Measurements from ENCODE around the gene MS4A18. TPM values are rescaled to one million over a fixed set of nuclear protein-coding genes. Genes with fewer than 3 reads are reported as not detected.
"Not testable (repeated sequence)": the region's sequence is repeated elsewhere in the genome, so short reads cannot be mapped to it uniquely, and the experiment has no call there.

MS4A18 gene
- not detected in 2 replicates for total RNA-seq

DNA sequence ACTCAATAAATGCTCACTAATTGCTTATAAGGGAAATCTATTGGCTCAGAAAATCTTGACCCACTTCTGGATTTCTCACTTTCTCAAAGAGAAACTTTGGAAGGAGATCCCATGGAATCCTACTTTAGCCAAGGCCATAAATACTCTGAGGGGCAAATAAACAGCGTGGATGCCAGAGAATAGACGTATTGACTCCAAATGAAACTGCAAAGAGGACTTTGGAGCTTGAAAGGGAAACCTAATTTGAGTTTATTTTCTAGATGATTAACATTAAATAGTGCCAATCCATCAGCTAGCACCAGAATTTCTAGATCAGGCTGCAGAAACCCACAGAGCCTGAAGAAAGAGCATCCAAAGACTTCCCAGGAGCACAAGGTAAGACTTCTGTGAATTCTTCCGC is at the start of gene MS4A18:
MS4A18 (plus strand) TSS at position 301 of the 400 bp plus-strand sequence.
- no peak for DNase-seq (ENCODE audit: low read depth in 2 of 2)

DNA sequence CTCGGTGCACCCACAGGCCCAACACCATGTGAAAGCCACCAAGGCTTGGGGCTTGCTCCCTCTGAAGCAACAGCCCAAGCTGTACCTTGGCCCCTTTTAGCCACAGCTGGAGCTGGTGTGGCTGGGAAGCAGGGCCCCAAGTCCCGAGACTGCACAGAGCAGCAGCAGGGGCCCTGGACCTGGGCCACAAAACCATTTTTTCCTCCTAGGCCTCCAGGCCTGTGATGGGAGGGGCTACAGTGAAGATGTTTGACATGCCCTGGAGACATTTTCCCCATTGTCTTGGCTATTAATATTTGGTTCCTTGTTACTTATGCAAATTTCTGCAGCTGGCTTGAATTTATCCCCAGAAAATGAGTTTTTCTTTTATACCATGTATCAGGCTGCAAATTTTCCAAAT is 46.3 kb upstream of the MS4A18 start:
- DNase-seq (ENCODE audit: low read depth in 2 of 2), result not testable (repeated sequence)

DNA sequence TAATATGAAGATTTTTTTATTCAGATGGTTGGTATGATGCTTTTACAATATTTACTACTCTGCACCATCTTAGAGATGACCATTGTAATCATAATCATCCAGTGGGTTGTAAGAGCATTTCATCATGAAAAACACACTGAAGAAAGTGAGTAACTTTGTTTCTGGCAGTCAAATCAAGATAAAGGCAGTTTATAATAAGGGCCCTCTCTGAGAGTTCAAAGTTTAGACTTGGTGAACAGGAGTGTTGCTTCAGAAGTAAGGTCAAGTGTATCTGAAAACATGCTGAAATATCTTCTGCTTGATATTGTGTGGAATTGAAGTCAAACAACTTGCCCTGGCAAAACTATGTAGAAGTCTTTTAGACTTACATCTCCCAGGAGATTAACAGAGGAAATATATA is 44.6 kb upstream of the MS4A18 start:
- DNase-seq (ENCODE audit: low read depth in 2 of 2), result no peak

DNA sequence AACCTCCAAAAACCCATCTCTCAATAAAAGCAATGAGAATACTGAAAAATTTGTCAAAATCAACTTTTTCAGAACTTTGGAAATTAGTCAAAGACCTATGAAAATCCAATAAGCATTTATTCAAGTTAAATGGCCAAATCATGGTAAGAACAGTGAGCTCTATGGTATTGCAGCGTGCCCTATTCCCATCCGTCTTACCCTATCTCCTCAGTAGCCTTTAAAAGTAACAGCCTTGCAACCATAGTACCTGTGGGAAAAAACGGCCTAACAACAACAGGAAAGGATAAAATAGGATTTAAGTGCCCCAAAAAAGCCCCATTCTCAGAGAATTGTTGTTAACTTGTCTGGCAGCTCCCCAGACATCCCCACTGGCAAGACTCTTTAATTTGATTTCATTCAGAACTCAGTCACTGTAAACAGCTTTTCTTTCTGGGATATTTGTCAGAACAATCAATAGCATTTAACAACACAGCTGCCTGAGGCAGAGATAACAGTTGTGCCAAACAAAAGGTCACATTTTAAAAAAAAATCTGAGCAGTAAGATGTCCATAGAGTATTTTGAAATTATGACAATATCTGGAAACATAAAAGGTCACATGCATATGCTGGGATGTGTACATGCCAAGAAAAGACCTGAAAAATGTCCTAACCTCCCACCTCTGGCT is 43.9 kb upstream of the MS4A18 start:
- DNase-seq (ENCODE audit: low read depth in 2 of 2), result no peak

DNA sequence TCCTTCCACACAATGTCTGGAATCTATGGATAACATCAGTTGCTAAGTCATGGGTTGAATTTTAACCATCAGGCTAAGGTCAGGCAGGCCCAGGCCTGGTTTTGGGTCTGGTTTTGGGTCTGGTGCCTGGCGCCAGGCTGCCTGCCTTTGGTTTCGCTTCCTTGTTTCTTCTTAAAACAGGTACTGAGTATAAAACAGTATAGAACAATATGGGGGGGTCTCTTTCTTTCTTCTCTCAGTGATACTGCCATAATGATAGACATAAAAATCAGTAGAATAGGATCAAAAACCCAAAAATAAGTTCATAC is 40.0 kb upstream of the MS4A18 start:
- DNase-seq (ENCODE audit: low read depth in 2 of 2), result not testable (repeated sequence)

DNA sequence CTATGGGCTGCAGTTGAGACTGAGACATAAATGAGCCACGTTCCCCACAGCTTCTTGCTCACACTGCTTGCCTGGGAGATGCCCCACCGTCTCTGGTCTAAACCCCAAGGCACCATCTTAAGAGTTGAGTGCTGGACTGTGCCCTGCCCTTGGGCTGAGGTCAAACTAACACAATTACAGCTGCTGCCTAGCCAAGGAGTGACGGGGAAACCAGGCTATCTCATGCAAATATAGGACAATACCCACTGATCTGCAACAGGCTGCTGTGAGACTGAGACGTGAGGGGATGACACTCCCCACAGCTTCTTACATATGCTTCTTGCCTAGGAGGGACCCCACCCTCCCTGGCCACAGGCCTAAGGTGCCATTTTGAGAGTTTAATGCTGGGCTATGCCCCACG is 32.9 kb upstream of the MS4A18 start:
- no peak for DNase-seq (ENCODE audit: low read depth in 2 of 2)

DNA sequence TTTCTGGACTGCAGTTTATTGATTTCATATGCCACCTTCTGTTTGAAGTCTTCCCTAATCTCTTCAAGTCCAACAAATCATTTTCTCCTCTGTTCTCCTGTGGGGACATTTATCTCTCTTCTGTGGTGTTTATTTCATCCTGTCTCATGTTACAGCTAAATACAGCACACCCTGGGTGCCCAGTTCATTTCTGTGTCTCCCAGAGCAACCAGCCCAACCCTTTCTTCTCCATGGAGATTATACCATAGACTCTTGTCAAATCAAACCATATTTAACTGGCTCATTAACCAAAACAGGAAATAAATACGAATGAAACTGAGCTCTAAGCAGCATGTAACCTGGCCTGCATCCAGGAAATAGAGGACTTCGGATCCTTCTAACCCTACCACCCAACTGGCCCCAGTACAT is 25.2 kb upstream of the MS4A18 start, which contains the start of gene MS4A8:
MS4A8 (plus strand) TSS at position 329 of the 408 bp plus-strand sequence. CDS start 1,249 bp downstream, outside the sequence.
- DNase-seq (ENCODE audit: low read depth in 2 of 2), result no peak

DNA sequence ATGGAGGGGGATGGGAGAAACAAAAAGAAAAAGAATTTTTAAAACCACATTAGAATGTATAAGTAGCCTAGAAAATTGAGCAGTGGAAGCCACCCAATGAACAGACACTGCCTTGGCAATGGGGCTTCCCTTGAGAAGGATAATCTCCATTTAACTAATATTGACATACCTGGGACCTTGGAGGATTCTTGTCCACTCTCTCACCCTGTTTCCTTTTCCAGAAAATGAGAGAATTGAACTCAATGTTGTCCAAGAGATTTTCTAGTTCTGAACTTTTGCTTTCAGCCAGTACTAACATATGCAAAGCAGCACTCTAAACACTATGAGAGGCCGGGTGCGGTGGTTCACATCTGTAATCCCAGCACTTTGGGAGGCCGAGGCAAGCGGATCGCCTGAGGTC is 24.6 kb upstream of the MS4A18 start:
- DNase-seq (ENCODE audit: low read depth in 2 of 2), result no peak

DNA sequence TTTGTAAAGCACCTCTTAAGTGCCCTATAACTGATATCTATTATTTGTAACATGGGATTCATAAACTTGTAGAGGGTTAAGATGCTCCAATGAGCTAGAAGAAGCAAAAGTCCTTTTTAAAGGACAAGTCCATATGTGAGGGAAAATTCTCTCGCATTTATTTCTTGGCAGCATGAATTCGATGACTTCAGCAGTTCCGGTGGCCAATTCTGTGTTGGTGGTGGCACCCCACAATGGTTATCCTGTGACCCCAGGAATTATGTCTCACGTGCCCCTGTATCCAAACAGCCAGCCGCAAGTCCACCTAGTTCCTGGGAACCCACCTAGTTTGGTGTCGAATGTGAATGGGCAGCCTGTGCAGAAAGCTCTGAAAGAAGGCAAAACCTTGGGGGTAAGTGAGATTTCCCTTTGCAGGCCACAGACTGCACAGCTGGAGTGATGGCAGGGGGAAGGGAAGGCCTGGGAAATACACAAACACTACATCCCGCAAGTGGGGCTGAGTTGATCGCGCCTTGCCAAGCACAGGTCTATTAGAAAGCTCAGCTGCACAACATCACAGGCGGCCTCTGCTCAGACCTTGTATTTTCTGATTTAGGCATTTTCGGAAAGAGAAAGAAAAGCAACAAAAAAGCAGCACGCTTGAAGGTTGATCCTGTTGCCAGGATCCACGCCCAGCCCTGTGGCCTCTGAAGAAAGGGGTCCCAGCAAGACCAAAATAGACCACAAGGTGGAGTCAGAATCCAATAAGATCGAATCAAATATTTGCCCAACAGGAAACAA is 23.6 kb upstream of the MS4A18 start:
- DNase-seq (ENCODE audit: low read depth in 2 of 2), result peak; percentile 6 to 30

DNA sequence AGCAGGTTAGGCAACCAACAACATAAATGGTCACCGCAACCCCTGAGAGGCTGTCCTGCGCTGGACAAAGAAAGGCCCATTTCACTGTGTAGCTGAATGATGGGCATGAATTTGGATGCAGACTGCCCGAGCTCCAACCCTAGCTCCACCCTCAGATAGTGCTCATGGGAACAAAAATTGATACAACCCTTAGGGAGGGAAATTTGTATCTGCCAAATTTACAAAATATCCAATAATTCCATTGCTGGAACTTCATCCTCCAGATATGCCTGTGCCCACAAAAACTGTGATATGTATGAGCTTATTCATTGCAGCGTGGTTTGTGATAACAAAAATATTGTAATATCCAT is 23.1 kb upstream of the MS4A18 start:
- no peak for DNase-seq (ENCODE audit: low read depth in 2 of 2)

DNA sequence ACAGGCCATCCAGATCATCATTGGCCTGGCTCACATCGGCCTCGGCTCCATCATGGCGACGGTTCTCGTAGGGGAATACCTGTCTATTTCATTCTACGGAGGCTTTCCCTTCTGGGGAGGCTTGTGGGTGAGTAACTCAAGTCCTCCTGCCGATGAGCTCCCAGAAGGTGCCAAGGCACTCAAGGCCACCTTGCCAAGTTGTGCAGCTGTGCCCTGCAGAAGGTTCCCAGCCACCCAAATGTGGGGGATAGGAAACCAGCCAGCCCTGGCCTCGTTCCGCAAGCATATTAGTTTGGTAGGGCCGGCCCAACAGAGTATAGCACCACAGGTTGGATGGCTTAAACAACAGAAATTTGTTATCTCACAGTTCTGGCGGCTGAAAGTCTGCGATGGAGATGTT is 21.1 kb upstream of the MS4A18 start:
- DNase-seq (ENCODE audit: low read depth in 2 of 2), result no peak

DNA sequence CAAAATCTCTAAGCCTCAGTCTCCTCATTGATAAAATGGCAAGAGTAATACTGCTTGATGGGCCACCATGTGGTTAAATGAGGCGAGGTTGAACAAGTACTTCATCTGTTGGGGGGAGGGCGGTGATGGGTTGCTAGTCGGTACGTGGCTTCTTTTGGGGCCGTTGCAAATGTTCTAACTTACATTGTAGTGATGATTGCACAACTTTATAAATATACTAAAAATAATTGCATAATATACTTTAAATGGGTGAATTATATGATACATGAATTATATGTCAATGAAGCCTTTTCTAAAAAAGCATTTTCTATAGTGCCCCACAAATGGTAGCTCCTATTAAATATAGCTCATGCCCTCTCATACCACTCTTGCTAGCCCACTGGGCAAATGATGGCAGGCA is 18.6 kb upstream of the MS4A18 start:
- no peak for DNase-seq (ENCODE audit: low read depth in 2 of 2)

DNA sequence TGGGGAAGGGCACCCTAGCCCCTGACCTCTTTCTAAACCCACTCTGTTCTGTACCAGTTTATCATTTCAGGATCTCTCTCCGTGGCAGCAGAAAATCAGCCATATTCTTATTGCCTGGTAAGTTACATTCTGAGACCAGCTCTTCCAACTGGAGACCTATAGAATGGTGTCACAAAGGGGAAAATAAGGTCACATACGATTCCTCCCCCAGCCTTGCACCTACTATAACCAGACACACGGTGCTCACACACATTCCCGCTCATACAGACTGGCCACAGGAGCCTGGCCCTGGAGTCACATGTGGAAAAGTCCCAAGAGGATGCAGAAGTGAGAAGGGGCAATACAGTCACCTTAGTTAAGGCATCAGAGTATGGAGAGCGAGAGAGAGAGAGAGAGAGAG is 17.6 kb upstream of the MS4A18 start:
- no peak for DNase-seq (ENCODE audit: low read depth in 2 of 2)

DNA sequence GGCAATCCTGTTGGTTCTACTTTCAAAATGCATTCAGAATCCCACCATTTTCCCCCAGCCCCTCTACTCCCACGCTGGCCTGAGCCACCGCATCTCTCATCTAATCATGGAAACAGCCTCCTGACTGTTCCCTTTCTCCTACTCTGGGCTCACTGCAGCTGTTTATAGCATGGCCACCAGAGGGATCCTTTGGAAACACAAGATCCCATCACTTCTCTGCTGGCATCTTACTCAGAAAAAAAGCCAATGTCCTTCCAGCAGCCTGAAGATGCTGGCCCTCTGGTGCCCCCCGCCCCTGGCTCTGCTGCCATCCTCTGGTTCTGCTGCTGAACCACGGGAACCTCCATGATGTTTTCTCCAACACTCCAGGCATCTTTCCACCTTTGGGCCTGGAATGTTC is 14.0 kb upstream of the MS4A18 start:
- no peak for DNase-seq (ENCODE audit: low read depth in 2 of 2)

DNA sequence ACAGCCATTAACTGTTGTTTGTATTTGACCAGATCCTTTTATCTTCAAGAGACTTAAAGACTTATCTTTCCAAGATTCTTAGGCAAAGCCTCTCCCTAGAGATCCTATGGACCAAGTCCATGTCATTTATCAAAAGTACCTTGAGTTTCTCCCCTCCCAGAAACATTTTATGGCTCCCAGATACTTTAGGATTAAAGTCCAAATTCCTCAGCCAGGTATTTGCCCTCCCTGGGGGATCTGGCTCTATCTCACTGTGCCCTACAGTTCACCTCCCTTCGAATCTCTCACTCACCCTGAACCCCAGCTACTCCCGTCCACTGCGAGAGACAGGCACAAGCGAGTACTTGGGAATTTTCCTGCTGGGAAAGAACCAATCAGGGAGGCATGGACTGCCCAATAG is 13.2 kb upstream of the MS4A18 start:
- no peak for DNase-seq (ENCODE audit: low read depth in 2 of 2)

DNA sequence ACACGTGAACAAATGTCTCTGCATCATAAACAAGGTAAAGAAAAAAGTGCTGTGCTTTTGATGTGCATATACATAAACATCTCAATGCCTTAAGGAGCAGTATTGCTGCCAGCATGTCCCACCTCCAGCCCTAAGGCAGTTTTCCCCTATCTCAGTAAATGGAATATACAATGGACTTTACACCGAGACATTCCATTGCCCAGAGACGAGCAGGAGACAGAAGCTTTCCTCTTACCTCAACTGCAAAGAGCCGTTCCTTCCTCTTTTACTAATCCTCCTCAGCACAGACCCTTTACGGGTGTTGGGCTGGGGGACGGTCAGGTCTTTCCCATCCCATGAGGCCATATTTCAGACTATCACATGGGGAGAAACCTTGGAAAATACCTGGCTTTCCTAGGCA is 11.1 kb upstream of the MS4A18 start:
- DNase-seq (ENCODE audit: low read depth in 2 of 2), result not testable (repeated sequence)

DNA sequence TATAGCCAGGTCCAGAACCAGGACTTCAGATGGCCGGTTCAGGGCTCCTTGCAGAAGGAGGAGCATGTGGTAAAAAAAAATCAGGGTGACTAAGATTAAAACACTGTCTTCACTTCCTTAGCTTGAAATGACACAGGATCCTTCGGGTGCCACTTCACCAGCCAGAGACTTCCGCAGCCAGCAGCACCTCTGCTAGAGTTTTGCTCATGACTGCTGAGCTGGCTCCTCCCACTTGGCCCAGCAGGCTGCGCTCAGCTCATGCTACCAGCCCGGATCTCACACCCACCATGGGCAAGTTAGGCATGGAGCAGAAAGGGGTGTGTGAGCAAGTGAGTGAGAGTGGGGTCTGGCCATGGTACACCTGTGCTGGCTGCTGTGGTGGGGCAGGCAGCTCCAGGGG is 6.6 kb upstream of the MS4A18 start:
- no peak for DNase-seq (ENCODE audit: low read depth in 2 of 2)

DNA sequence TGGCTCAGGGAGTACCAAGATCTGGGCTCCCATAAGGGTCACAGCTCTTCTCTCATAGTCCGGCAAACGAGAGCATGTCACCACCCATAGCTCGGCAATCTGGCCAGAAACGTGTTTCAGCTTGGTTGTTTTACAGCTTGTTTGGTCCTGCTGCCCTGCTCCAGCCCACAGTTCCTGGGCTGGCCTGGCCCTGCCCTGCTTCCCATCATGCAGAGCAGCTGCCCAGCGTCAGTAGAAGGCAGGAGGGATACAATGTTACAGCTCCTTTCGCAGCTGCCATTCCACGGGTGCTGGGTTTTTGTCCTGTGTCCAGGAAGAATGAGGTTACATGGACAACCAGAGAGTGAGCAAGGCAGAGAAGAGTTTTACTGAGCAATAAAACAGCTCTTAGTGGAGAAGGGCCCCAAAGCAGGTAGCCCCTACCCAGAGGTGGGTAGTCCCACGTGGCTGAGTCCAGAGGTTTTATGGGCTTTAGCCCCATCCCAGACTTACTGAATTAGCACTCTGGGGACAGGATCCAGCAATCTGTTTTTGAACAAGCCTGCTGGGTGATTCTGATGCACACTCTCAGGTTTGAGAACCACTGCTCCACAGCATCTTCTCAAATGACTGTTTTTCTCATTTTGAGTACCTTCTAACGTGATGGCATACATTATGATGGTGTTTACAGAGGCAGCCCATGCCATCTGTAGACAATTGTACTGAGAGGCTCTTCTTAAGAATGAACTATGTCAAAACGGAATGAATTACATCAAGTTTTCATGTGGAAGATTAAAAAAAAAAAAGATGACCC is 5.8 kb upstream of the MS4A18 start:
- DNase-seq (ENCODE audit: low read depth in 2 of 2), result no peak

DNA sequence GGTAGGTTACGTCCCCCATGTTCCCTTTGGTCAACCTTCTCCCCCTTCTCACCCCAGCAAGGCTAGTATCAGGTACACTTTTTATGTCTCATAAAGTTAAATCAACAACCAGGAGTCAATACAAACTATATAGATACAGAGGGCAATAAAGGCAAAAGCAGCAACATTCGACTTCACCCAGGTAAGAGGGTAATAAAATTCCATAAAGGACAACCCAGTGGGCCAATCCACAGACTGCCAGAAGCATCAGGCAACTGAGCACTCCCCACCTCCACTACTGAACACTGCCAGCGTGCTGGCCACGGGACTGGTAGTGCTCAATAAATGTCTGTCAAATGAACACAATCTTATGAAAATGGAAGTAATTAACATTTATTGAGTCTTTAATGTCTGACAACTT is 5.1 kb upstream of the MS4A18 start:
- no peak for DNase-seq (ENCODE audit: low read depth in 2 of 2)

DNA sequence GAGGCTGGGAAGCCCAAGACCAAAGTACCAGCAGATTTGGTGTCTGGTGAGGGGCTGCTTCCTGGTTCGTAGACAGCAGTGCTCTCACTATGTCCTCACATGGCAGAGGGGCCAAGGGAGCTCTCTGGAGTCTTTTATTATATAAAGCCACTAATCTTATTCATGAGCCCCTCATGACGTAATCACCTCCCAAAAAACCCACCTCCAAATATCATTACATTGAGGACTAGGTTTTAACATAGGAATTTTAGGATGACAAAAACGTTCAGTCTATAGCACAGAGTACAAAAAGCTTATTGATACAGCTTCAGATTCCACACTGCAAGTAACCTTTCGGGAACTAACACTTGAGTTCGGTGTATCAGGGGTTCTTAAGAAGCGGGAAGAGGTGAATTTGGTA is 4.1 kb upstream of the MS4A18 start:
- no peak for DNase-seq (ENCODE audit: low read depth in 2 of 2)

DNA sequence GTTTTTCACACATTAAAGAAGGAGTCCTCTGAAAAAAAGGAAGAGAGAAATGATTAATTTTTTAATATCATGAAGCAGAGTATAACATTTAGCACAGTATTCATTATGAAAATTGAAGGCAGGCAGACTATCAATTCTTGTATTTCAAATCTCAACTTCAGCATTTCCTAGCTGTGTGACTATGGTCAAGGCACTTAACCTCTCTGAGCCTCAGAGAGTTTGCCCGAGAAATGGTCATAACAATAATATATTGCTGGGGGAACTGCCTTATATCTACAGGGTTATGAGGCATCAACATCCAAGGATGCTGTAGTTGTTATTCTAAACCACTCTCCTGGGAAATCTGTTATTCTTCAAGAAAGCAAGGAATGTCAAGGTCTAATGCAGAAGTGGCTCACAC is 1.1 kb downstream of the MS4A18 start:
- no peak for DNase-seq (ENCODE audit: low read depth in 2 of 2)

DNA sequence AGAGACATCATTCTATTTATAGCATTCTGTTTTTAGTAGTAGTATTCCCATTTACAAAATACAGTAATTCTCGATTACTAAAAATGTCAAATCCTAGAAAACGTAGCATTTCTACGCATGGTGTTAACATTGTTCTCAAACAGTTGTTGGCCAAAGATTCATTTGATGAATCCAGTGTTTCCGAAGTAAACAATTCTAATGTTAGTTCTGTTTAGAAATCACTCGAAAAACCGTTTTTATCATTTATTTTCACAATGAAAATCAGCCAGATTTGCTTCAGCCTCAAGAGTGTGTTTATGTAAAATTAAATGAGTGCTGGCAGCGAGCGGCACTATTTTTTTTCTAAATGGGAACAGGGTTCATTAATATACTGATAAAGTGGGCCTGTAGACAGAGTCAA is 7.1 kb downstream of the MS4A18 start:
- DNase-seq (ENCODE audit: low read depth in 2 of 2), result no peak

DNA sequence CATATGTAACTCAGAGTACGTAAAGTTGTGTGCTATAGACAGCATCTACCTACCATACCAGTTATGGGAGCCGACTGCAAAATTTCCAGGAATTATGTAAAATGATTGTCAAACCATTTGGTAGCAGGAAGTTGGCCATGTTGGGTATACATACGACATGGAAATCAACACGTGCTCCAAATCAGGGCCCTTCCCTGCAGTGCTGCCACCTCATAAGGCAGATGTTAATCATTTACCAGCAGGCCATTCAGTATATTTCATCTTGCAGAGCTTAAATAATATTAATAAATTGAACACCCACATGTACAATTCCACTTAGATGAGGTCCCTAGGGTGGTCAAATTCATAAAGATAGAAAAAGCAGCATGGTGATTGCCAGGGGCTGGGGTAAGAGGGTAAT is 9.8 kb downstream of the MS4A18 start:
- DNase-seq (ENCODE audit: low read depth in 2 of 2), result no peak

All from dermis microvascular lymphatic vessel endothelial cell (primary cell).